GM18858 (cell line): ENCODE results near the gene MRRF.
"Not testable (repeated sequence)": the region's sequence is repeated elsewhere in the genome, so short reads cannot be mapped to it uniquely, and the experiment has no call there.

Experiments
- ATAC-seq: cut with Tn5 transposase; IDR thresholded peaks from one replicate; pipeline ENCODE4 v1.9.1; 2021; ENCODE audit not compliant: unreplicated experiment

The MRRF gene

DNA sequence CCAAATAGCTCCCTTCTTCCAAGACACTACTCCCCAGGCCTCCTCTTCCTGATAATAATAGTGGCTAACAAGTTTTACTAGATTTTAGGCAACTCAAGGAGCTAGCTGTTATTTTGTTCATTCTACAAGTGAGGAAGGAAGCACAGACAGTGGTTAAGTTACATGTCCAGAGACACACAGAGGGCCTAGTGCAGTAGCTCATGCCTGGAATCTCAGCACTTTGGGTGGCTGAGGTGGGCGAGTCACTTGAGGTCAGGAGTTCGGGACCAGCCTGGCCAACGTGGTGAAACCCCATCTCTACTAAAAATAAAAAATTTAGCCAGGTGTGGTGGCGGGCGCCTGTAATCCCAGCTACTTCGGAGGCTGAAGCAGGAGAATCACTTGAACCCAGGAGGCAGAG lies 65.8 kb downstream of the MRRF start:
- not testable (repeated sequence) for ATAC-seq

DNA sequence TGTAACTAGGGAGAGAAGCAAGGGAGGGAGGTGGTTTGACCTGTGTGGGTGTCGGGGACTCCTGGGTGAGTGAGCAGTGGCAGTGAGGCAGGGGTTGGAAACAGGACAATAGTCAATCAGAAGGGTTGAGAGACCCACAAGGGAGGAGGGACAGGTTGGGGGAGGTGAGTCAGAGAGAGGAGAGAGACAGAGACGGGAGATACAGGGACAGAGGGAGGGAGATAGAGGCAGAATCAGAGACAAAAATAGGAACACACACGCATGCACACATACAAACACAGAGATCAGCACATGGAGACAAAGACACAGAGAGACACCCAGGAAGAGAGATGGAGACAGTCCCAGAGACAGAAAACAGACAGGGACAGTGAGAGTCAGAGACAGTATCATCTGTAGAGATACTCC lies 66.8 kb downstream of the MRRF start:
- ATAC-seq, result no peak

DNA sequence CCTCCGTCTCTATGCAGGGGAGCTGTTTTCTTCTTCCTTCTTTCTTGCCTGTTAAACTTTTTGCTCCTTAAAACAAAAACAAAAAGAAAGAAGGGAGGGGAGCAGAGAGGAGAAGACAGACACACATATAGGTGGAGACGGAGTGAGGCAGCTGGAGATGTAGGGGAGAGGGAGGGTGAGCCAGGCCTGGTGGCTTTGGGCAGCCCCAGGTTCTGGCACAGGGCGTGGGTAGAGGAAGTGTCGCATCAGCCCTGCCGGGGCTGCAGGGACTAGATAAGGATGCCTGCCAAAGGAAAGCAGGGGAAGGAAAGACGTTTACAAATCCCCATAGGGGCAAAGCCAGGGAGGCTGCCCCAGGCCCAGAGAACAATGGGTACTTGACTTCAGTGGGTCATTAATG lies 67.4 kb downstream of the MRRF start:
- no peak for ATAC-seq

DNA sequence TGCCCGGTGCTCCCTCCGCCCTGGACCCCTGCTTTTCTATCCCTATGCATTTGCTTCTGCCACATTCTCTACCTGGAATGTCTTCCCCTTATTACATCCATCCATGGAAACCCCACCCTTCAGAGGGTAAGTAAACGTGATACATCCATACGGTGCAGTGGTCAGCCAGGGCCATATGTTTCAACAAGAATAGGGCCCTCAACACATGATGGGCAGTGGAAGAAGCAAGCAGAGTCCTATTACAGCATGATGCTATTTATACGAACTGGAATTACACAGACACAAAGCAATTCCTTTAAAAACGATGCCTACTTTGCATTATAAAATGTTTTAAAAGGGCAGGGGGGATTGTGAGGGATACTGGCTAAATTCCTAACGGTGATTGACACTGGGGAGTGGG lies 68.0 kb downstream of the MRRF start:
- no peak for ATAC-seq

DNA sequence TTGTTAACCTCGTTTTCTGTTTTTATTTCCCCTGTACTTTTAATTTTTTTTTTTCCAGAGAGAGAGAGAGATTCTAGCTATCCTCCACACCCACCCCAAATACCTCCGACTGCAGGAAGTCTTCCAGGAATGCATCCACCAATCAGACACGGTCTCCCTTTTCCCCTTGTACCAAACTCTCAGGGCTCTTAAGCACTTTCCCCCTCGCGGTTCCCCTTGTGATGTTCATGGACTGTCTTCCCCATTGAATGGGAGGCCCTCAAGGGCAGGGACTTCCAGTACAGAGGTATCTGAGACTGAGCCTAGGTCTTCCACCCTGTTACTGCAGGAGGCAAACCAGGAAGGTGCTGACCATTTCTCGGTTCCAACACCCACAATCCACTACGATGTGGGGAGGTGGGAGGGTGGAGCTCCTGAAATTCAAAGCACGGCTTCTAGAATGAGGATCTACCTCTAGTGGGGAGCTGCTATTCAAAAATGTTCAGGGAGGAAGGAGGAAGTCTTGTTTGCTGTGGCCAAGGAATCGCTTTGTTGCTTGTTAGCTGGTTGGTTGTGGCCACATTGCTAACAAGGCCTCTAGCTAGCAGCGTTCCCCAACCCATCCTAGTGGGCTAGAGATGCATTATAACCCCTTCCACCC lies 68.6 kb downstream of the MRRF start:
- no peak for ATAC-seq

GRCh38 chr9:122334916-122335315 lies 70.2 kb downstream of the MRRF start:
- no peak for ATAC-seq

DNA sequence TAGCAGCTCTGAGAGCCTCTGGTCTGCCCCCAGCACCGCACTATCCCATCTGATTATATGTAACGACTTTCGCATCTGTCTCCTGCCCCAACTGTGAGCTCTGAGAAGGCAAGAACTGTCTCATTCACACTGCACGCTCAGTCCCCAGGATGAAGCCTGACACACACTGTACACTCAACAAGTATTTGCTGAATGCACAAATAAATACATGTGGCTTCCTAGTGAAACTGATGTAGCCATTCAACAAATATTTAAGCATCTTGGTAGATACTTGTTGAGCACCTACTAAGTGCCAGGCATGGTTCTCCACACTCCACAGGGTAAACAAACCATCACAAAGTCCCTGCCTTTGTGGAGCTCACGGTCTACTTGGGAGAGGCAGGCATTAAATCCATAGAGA lies 71.5 kb downstream of the MRRF start:
- ATAC-seq, result no peak

DNA sequence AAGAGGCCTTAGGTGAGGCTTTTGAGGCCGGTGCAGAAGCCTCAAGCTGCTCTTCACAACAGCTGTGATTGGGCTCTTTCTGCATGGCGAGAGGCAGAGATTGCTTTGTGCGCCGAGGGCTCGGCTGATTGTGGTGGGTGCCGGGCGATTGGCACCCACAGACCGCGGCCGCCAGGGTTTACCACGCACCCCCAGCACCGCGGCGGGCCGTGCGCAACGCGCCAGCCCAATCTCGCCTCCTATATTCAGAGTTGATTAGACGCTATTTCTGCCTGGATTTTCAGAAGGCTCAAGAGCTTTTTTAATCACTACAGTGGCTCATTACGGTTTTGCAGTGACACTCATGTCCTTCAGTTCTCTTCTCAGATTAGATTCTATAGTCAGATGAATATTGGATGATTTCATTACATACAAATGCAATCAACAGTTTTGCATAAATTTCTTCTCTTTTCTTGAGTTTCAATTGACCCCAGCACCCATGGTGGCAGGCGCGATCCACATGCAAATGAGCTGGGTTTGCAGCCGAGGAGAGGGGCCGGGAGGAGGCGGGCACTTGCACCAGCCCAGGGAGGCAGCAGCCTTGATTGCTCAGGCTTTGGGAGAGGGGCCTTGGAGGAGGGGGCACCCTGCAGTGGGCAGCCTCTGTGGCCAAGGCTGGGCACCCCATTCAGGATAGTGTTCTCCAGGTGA lies 72.3 kb downstream of the MRRF start:
- ATAC-seq, result no peak

- no peak for ATAC-seq
Observed at GRCh38 chr9:122337556-122337929, 72.9 kb downstream of the MRRF start.

- no peak for ATAC-seq
Observed at GRCh38 chr9:122338536-122338935, 73.9 kb downstream of the MRRF start.

DNA sequence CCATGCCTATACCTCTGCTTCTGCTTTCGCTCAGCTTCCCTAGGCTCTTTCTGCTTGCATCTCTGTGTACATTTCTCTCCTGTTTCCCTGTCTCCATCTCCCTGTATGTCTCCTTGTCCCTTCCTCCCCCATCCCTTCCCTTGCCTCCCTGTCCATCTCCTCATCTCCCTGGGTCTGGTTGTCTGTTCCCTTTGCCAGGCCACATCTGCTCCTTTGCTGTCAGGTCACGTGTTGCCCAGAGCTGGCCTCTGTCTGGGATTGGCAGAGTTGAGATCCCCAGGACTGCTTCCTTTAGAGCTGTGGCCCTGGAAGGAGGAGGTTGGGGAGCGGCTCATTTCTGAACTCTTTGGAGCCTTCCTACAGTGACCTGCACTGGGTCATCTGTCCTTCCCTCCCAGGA lies 74.3 kb downstream of the MRRF start:
- ATAC-seq, result no peak

DNA sequence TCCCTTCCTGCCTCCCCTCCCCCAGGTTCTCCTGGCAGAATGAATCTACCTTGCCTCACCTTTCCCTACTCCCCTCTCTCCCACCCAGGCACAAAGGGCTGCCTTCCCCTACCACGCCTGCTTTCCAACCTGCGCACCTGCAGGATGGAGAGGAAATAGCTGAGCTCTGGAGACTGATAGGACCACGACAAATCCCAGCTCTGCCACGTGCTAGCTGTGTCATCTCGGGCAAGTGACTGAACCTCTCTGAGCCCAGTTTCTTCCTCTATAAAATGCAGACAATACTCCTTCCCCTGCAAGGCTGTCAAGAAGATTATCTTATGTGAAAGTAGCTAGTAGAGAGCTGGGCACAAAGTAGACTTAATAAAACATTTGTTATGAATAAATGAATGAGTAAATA lies 74.9 kb downstream of the MRRF start:
- ATAC-seq, result no peak

- no peak for ATAC-seq
Observed at GRCh38 chr9:122340161-122340560, 75.5 kb downstream of the MRRF start.

DNA sequence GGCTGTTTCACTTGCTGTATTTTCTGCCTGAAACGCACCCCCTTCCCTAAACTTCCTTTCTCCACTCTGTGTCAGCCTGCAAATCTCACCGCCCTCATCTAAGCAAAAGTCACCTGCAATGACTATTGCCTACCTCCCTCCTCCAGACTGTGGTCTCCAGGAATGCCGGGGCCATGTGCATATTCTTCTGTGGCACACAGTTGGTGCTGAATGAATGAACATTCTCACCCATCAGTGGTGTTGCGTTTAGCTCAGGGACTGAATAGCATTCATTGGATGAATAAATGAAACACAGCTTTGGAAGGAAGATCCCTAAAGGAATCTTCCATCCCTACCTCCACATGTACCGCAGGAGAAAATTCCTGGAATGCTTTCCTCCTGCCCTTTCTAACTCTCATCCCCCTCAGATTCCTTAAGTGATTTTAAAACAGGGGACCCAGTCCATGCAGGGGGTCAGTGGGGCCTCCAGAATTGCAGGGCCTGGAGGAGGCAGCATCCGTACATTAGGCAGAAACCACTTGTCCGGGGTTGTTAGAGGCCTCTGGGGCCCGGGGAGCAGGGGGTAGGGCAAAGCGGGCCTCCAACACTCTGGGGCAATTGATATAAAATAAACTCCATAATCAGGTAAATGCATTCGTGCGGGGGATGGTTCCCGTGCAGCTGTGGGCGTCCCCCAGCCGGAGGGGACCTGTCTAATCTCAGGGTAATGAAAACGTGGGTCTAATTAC lies 77.8 kb downstream of the MRRF start:
- no peak for ATAC-seq

GRCh38 chr9:122346478-122347347 lies 82.0 kb downstream of the MRRF start:
- ATAC-seq, result no peak

DNA sequence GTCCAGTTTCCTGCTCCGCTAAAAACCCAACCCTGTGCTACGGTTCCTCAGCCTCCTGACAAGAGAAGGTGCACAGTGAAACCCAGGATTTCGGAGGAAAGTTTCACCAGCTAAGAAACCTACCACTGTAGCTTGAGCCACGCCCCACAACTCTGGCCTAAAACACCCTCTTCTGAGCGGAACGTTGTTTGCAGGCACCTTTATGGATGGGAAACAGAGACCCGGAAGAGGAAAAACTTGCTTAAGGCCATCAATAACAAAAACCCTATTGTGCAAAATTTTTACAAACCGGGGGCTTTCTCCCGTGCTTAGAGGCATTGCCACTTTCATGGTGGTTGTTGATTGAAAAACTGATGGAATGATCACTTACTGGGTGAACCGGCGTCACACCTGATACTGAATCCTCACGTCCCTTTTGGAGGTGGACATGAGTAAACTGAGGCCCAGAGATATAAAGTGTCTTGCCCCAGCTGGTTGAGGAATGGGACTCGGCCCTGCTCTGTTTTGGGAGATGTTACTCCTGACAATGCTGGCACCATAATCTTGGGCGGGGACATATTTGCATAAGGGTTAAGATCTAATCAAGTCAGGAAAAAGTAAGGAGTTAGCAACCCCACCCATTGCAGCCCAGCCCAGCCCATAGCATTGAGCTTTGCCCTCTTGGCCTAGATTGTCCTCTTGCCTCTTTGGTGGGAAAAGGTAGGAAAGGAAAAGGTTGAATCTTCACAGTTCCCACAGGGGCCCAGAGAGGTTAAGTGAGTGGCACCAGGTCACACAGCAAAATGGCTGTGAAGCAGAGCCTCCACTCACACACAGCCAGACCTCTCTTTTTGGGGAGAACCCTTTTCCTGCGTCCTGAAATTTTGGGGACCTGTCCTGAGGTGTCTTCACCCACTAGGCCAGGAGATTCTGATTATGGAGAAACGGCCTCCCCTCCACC lies 82.9 kb downstream of the MRRF start:
- no peak for ATAC-seq

- no peak for ATAC-seq
Observed at GRCh38 chr9:122348288-122348777, 83.7 kb downstream of the MRRF start.

DNA sequence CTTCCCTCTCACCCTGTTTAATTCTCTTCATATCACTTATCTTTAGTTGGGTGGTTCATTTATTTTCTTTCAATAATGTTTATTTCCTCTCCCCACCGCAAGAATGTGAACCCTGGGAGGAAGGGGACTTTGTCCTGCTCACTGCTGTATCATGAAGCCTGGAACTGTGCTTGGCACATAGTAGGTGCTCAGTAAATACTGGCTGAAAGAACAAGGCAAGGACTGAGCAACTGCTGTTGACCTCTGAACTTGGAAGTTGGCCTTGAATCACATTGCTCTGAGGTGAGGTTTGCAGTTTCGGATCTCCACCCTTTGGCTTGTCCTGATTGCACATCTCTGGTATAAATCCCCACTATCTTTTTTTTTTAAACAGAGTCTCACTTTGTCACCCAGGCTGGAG lies 84.1 kb downstream of the MRRF start:
- ATAC-seq, result no peak

- ATAC-seq, result no peak
Observed at GRCh38 chr9:122349201-122349600, 84.5 kb downstream of the MRRF start.
